Small intestine (tissue), 4 donors: ENCODE data around the gene FGB. TPM values are rescaled to one million over a fixed set of nuclear protein-coding genes. Genes with fewer than 3 reads are reported as not detected.

Experiments used
- polyA plus RNA-seq, 4 donors: library from polyadenylated mRNA; stranded (reverse) in 3 of 4; unstranded in 1 of 4; fragments of 200-250 nt in 3 of 4; fragments of 120-200 nt in 1 of 4; gene quantifications; one replicate each; pipeline versions ENCODE4 v1.2.1 to v1.2.3, GENCODE V29; 2013
- donor health status: healthy with polysubstance abuse.
- donor health status: Bipolar disorder and iron deficiency.
- donor health status: healthy.

FGB gene
- polyA plus RNA-seq, 4 donors: 0.34 to 282 TPM; not detected in 2

Other genes with a start within 250 kb of the FGB start
- gene DCHS2, start 71.2 kb upstream of the FGB start, polyA plus RNA-seq: under 1 TPM in 2 of 4 donors, not detected in 2; 0.10 to 0.34 TPM
- 10 to 100 TPM; 41.8 to 77.2 (median 45.7) TPM for gene PLRG1, start 12.6 kb upstream of the FGB start, polyA plus RNA-seq
- gene FGA, start 27.7 kb downstream of the FGB start, polyA plus RNA-seq: 10 to 100 TPM in 1 of 4 donors, under 1 TPM in 1, not detected in 2; 0.36 to 24.6 TPM
- gene FGG, start 49.6 kb downstream of the FGB start, polyA plus RNA-seq: 100 to 1,000 TPM in 1 of 4 donors, under 1 TPM in 1, not detected in 2; 0.42 to 143 TPM
- gene LRAT, start 181.0 kb downstream of the FGB start, polyA plus RNA-seq: 10 to 100 TPM in 1 of 4 donors, 1 to 10 TPM in 3; 1.2 to 10.5 (median 5.5) TPM
- gene RBM46, start 218.3 kb downstream of the FGB start, polyA plus RNA-seq: under 1 TPM in 2 of 4 donors, not detected in 2; 0.01 to 0.07 TPM